Thoracic aorta (tissue), 2 donors: ENCODE data around the gene CLGN. TPM values are rescaled to one million over a fixed set of nuclear protein-coding genes. Genes with fewer than 3 reads are reported as not detected.

Experiments used
- ATAC-seq: fragments of 150-250 bp; one replicate; pipeline ENCODE4 v1.8.0; 2017; ENCODE audit warnings: low read depth; ENCODE audit not compliant: insufficient number of reproducible peaks, low FRiP score
- DNase-seq: peaks from one replicate; pipeline ENCODE4 v3.0.0-alpha.2; 2020; ENCODE audit warnings: low spot score
- H3K27ac ChIP-seq, 2 donors: fragments of 200-600 bp; sonication (generic); 1 replicate in 1 of 2; 2 replicates in 1 of 2; pipeline ENCODE4 v1.5.1; 2016; ENCODE audit warnings: mild to moderate bottlenecking in 2 of 2, moderate library complexity in 2 of 2
- H3K27me3 ChIP-seq: fragments of 200-600 bp; sonication (generic); replicated peaks from 2 replicates; pipeline ENCODE4 v1.6.0; 2016; ENCODE audit warnings: mild to moderate bottlenecking; ENCODE audit not compliant: insufficient read depth
- H3K36me3 ChIP-seq: fragments of 200-600 bp; sonication (generic); one replicate; pipeline ENCODE4 v1.5.1; 2016
- H3K4me1 ChIP-seq, 2 donors: fragments of 200-600 bp; sonication (generic); 1 replicate in 1 of 2; 2 replicates in 1 of 2; pipeline versions ENCODE4 v1.5.1 to v1.6.0; 2016; ENCODE audit warnings: low read depth in 2 of 2, mild to moderate bottlenecking in 1 of 2; ENCODE audit not compliant: control insufficient read depth in 1 of 2
- H3K4me3 ChIP-seq: fragments of 200-600 bp; sonication (generic); 2 replicates; pipeline ENCODE4 v1.5.1; 2016; ENCODE audit warnings: mild to moderate bottlenecking
- H3K9me3 ChIP-seq: fragments of 200-600 bp; sonication (generic); 2 replicates; pipeline ENCODE4 v1.5.1; 2016
- CTCF ChIP-seq: fragments of 200-600 bp; sonication (generic); IDR thresholded peaks from one replicate; pipeline ENCODE4 v1.5.1; 2019; ENCODE audit warnings: antibody characterized with exemption
- total RNA-seq, 2 donors: library from RNA; depleted of rRNA; stranded (reverse); fragments of >200 nt; gene quantifications; one replicate each; pipeline versions ENCODE4 v1.1.0 to v1.2.3, GENCODE V29; 2016

CLGN gene
- total RNA-seq, 2 donors from 2014 or later: 0.21 TPM; not detected in 1

GRCh38 chr4:140408974-140409373 is 18.5 kb downstream of the CLGN start:
- Histone ChIP-seq H3K27ac (no peak overlapping the region), H3K4me3 (no peak overlapping the region), H3K9me3 (no peaks in the 10 kb centered on the region), H3K27me3 (no peaks in the 10 kb centered on the region), H3K36me3 (no peaks in the 10 kb centered on the region), H3K4me1 (no peaks in the 10 kb centered on the region)
- TF ChIP-seq CTCF: no peak
- no peak for ATAC-seq
- no peak for DNase-seq

GRCh38 chr4:140406292-140406691 is 21.2 kb downstream of the CLGN start:
- TF ChIP-seq CTCF: no peak
- Histone ChIP-seq H3K27ac (no peak overlapping the region), H3K36me3 (no peaks in the 10 kb centered on the region), H3K4me3 (no peak overlapping the region), H3K4me1 (no peaks in the 10 kb centered on the region), H3K27me3 (no peaks in the 10 kb centered on the region), H3K9me3 (no peaks in the 10 kb centered on the region)
- no peak for ATAC-seq
- DNase-seq: no peak

GRCh38 chr4:140400111-140400510 is 27.3 kb downstream of the CLGN start:
- TF ChIP-seq CTCF: no peak
- H3K36me3 ChIP-seq: no peaks in the 10 kb centered on the region
- H3K9me3 ChIP-seq: no peaks in the 10 kb centered on the region
- no peaks in the 10 kb centered on the region for H3K27me3 ChIP-seq
- no peak overlapping the region for H3K4me3 ChIP-seq
- no peak overlapping the region for H3K27ac ChIP-seq
- no peaks in the 10 kb centered on the region for H3K4me1 ChIP-seq
- ATAC-seq (no peak), DNase-seq (no peak)

- H3K27me3 ChIP-seq: no peaks in the 10 kb centered on the region
- H3K9me3 ChIP-seq: no peaks in the 10 kb centered on the region
- no peak for DNase-seq
- no peaks in the 10 kb centered on the region for H3K36me3 ChIP-seq
- H3K4me1 ChIP-seq: no peaks in the 10 kb centered on the region
- no peak overlapping the region for H3K27ac ChIP-seq
- ATAC-seq: no peak
- H3K4me3 ChIP-seq: no peak overlapping the region
- TF ChIP-seq CTCF: no peak
These were observed 31.8 kb downstream of the CLGN start for GRCh38 chr4:140395668-140396067.

- Histone ChIP-seq H3K36me3 (peaks cover 5% of the 10 kb centered on the region), H3K9me3 (no peaks in the 10 kb centered on the region), H3K4me1 (no peaks in the 10 kb centered on the region), H3K27me3 (no peaks in the 10 kb centered on the region), H3K27ac (no peak overlapping the region), H3K4me3 (no peak overlapping the region)
- ATAC-seq: no peak
- DNase-seq: no peak
- TF ChIP-seq CTCF: no peak
These were observed 39.4 kb downstream of the CLGN start for GRCh38 chr4:140388015-140388414.
